SU-DHL-6 (cell line): ENCODE data around the gene LAPTM5.

Experiments
- H2AFZ ChIP-seq: fragments of 200-600 bp; sonication (generic); 2 replicates; pipeline ENCODE4 v1.6.1; 2014; ENCODE audit warnings: low read depth, mild to moderate bottlenecking, moderate library complexity, mixed read lengths, antibody characterized with exemption, low read length; ENCODE audit not compliant: severe bottlenecking
- H3F3A ChIP-seq: fragments of 200-600 bp; shearing (Covaris generic); 2 replicates; pipeline ENCODE4 v1.6.0; 2016; ENCODE audit warnings: antibody characterized with exemption, mild to moderate bottlenecking; ENCODE audit not compliant: insufficient read depth
- H3K27ac ChIP-seq: fragments of 200-600 bp; sonication (generic); 2 replicates; pipeline ENCODE4 v1.5.1; 2016; ENCODE audit warnings: low read depth, mild to moderate bottlenecking, low read length, moderate library complexity, mixed read lengths
- H3K27me3 ChIP-seq: fragments of 200-600 bp; sonication (generic), shearing (Covaris generic); 2 replicates; pipeline ENCODE4 v1.6.0; 2014; ENCODE audit warnings: mild to moderate bottlenecking, low read length
- H3K36me3 ChIP-seq: fragments of 200-600 bp; sonication (generic); 2 replicates; pipeline ENCODE4 v1.6.1; 2014; ENCODE audit warnings: mild to moderate bottlenecking, low read length, mixed read lengths
- H3K4me2 ChIP-seq: fragments of 300-600, 200-600 bp; shearing (Covaris generic), sonication (generic); 2 replicates; pipeline ENCODE4 v1.6.0; 2014; ENCODE audit warnings: low read length, low read depth, mild to moderate bottlenecking; ENCODE audit not compliant: poor library complexity, severe bottlenecking
- H3K4me3 ChIP-seq: fragments of 200-600 bp; sonication (generic); 2 replicates; pipeline ENCODE4 v1.5.1; 2014; ENCODE audit warnings: antibody characterized with exemption, low read length, mild to moderate bottlenecking, mixed read lengths; ENCODE audit not compliant: insufficient read depth, poor library complexity, severe bottlenecking
- H3K79me2 ChIP-seq: fragments of 200-600 bp; sonication (generic); 2 replicates; pipeline ENCODE4 v1.6.1; 2014; ENCODE audit warnings: mild to moderate bottlenecking, low read length, moderate library complexity; ENCODE audit not compliant: insufficient read depth
- H3K9ac ChIP-seq: fragments of 200-600 bp; sonication (generic); 2 replicates; pipeline ENCODE4 v1.7.0; 2014; ENCODE audit warnings: mild to moderate bottlenecking, low read length
- H3K9me2 ChIP-seq: fragments of 200-600 bp; sonication (generic); replicated peaks from 2 replicates; pipeline ENCODE4 v1.6.1; 2014; ENCODE audit warnings: low read length; ENCODE audit not compliant: insufficient read depth
- H3K9me3 ChIP-seq: fragments of 200-600 bp; sonication (generic); 2 replicates; pipeline ENCODE4 v1.6.1; 2014; ENCODE audit warnings: low read length, mixed read lengths; ENCODE audit not compliant: insufficient read depth
- H4K20me1 ChIP-seq: fragments of 200-600 bp; sonication (generic); 2 replicates; pipeline ENCODE4 v1.6.1; 2014; ENCODE audit warnings: low read depth, mild to moderate bottlenecking, antibody characterized with exemption, low read length, moderate library complexity, mixed read lengths
- EZH2phosphoT487 ChIP-seq: fragments of 200-600 bp; sonication (generic), shearing (Covaris generic); conservative IDR thresholded peaks from 2 replicates; pipeline ENCODE4 v1.6.1; 2018; ENCODE audit warnings: mild to moderate bottlenecking, antibody characterized with exemption, low read length, moderate library complexity, mixed read lengths
- TF ChIP-seq, protein P1 (sequence below): fragments of 200-600 bp; sonication (generic); IDR thresholded peaks from one replicate; pipeline ENCODE4 v1.5.1; 2017; ENCODE audit warnings: antibody characterized with exemption, mild to moderate bottlenecking, low read length, moderate library complexity; ENCODE audit not compliant: insufficient read depth, poor library complexity, severe bottlenecking

LAPTM5 gene

GRCh38 chr1:30774550-30775432 lies 17.2 kb upstream of the LAPTM5 start:
- H3K4me2 ChIP-seq = no peak overlapping the region
- no peak overlapping the region for H3K9ac ChIP-seq
- no peaks in the 10 kb centered on the region for H3K36me3 ChIP-seq

DNA sequence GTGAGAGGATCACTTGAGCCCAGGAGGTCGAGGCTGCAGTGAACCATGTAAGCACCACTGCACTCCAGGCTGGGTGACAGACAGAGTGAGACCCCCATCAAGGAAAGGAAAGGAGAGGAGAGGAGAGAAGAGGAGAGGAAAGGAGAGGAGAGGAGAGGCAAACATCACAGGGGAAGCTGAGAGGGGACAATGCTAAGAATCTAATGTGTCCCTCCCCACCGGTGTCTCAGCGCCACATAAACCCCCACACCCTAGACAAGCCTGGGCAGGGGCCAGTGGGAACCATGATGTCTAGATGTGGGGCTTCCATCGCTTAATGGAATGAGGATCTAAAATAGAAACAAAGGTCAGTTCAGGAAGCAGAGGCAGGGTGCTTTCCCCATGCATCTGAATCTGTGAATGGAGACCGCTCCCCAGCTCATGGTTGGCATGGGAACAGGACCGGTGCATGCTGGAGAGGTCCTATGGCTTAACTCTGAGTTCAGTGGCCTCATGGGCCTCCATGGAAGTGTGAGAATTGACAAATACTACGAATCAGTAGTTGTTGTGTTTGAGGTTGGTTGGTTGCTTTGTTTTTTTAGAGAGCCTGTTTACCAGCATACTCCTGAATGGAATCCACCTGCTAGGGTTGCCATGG lies 16.3 kb upstream of the LAPTM5 start:
- no peaks in the 10 kb centered on the region for H3K9me2 ChIP-seq
- H3K79me2 ChIP-seq = no peaks in the 10 kb centered on the region
- no peak overlapping the region for H3K4me3 ChIP-seq
- no peak overlapping the region for H3K4me2 ChIP-seq
- H4K20me1 ChIP-seq = no peaks in the 10 kb centered on the region
- TF ChIP-seq EZH2phosphoT487 = no peak
- TF ChIP-seq, protein P1, sequence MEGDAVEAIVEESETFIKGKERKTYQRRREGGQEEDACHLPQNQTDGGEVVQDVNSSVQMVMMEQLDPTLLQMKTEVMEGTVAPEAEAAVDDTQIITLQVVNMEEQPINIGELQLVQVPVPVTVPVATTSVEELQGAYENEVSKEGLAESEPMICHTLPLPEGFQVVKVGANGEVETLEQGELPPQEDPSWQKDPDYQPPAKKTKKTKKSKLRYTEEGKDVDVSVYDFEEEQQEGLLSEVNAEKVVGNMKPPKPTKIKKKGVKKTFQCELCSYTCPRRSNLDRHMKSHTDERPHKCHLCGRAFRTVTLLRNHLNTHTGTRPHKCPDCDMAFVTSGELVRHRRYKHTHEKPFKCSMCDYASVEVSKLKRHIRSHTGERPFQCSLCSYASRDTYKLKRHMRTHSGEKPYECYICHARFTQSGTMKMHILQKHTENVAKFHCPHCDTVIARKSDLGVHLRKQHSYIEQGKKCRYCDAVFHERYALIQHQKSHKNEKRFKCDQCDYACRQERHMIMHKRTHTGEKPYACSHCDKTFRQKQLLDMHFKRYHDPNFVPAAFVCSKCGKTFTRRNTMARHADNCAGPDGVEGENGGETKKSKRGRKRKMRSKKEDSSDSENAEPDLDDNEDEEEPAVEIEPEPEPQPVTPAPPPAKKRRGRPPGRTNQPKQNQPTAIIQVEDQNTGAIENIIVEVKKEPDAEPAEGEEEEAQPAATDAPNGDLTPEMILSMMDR = no peak
- no peaks in the 10 kb centered on the region for H3K9me3 ChIP-seq
- no peaks in the 10 kb centered on the region for H3K27me3 ChIP-seq
- H3K9ac ChIP-seq = no peak overlapping the region
- H2AFZ ChIP-seq = no peak overlapping the region
- no peak overlapping the region for H3K27ac ChIP-seq
- H3F3A ChIP-seq = no peaks in the 10 kb centered on the region
- H3K36me3 ChIP-seq = no peaks in the 10 kb centered on the region

More at GRCh38 chr1:30774550-30775432, 17.2 kb upstream of the LAPTM5 start:
- TF ChIP-seq, protein P1 = no peak
- no peak for TF ChIP-seq EZH2phosphoT487
- Histone ChIP-seq H2AFZ (no peak overlapping the region), H3K79me2 (no peaks in the 10 kb centered on the region), H4K20me1 (no peaks in the 10 kb centered on the region), H3K27me3 (no peaks in the 10 kb centered on the region), H3K9me3 (no peaks in the 10 kb centered on the region), H3K9me2 (no peaks in the 10 kb centered on the region), H3K4me3 (no peak overlapping the region), H3K27ac (no peak overlapping the region), H3F3A (no peaks in the 10 kb centered on the region)

DNA sequence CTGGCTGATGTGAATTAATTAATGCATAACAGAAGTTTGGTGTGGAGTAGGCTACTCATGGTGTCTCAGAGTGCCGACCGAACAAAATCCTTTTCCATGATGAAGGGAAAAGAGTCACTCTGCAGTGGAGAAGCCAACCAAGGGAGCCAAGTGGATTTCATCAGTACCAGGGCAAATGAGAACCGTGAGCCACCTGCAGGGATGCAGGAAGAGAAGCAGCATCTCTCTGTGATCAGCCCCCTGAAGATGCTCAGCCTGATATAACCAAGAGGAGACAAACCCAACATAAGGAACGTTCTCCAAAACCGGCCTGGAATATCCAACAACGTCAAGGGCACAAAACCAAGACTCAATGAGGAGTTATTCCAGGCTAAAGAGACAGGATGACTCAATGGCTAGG lies 13.4 kb upstream of the LAPTM5 start:
- no peaks in the 10 kb centered on the region for H3K9me2 ChIP-seq
- H3K27me3 ChIP-seq = no peaks in the 10 kb centered on the region
- 0 out of 2 replicates have a peak, but pooled peaks cover 6% of the 10 kb centered on the region for H3F3A ChIP-seq
- no peak overlapping the region for H3K4me3 ChIP-seq
- no peaks in the 10 kb centered on the region for H3K9me3 ChIP-seq
- H3K27ac ChIP-seq = no peak overlapping the region
- no peak overlapping the region for H3K4me2 ChIP-seq
- no peaks in the 10 kb centered on the region for H3K79me2 ChIP-seq
- no peaks in the 10 kb centered on the region for H3K36me3 ChIP-seq
- no peak for TF ChIP-seq EZH2phosphoT487
- TF ChIP-seq, protein P1 = no peak
- H3K9ac ChIP-seq = no peak overlapping the region
- H2AFZ ChIP-seq = no peak overlapping the region
- H4K20me1 ChIP-seq = no peaks in the 10 kb centered on the region
